PC-9 (cell line): ENCODE data around the gene SLAMF8.

ENCODE experiments used
- EZH2 ChIP-seq: fragments of 200-600 bp; sonication (generic); IDR thresholded peaks from 2 replicates; pipeline ENCODE4 v1.8.0; 2017; ENCODE audit warnings: antibody characterized with exemption, low read depth
- TF ChIP-seq, protein P1 (sequence below): fragments of 200-600 bp; sonication (generic); conservative IDR thresholded peaks from 2 replicates; pipeline ENCODE4 v1.6.1; 2017; ENCODE audit warnings: mixed run types, antibody characterized with exemption, mild to moderate bottlenecking, moderate library complexity

DNA sequence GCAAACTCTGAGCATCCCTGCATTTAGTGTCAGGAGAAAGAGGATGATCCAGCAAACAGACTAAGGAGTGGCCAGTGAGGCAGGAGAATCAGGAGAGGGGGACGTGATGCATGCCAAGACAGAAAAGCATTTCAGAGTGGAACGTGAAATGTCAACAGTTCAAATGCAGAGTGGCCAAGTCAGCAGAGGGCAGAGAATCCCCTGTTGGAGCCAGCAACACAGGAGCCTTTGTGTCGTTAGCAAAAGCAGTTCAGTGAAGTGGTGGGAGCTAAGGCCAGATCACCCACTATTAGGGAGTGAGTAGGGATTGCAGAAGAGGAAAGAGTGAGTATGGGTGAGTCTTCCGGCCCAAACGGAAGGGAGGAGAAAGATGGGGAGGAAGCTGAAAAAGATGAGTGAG is 31.1 kb upstream of the SLAMF8 start:
- TF ChIP-seq, protein P1, sequence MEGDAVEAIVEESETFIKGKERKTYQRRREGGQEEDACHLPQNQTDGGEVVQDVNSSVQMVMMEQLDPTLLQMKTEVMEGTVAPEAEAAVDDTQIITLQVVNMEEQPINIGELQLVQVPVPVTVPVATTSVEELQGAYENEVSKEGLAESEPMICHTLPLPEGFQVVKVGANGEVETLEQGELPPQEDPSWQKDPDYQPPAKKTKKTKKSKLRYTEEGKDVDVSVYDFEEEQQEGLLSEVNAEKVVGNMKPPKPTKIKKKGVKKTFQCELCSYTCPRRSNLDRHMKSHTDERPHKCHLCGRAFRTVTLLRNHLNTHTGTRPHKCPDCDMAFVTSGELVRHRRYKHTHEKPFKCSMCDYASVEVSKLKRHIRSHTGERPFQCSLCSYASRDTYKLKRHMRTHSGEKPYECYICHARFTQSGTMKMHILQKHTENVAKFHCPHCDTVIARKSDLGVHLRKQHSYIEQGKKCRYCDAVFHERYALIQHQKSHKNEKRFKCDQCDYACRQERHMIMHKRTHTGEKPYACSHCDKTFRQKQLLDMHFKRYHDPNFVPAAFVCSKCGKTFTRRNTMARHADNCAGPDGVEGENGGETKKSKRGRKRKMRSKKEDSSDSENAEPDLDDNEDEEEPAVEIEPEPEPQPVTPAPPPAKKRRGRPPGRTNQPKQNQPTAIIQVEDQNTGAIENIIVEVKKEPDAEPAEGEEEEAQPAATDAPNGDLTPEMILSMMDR: no peak
- no peak for TF ChIP-seq EZH2
